ENCODE results near the gene FUOM. TPM values are rescaled to one million over a fixed set of nuclear protein-coding genes. Genes with fewer than 3 reads are reported as not detected.

FUOM gene
- total RNA-seq, 1 donor from 2014 or later = 20.4 TPM

DNA sequence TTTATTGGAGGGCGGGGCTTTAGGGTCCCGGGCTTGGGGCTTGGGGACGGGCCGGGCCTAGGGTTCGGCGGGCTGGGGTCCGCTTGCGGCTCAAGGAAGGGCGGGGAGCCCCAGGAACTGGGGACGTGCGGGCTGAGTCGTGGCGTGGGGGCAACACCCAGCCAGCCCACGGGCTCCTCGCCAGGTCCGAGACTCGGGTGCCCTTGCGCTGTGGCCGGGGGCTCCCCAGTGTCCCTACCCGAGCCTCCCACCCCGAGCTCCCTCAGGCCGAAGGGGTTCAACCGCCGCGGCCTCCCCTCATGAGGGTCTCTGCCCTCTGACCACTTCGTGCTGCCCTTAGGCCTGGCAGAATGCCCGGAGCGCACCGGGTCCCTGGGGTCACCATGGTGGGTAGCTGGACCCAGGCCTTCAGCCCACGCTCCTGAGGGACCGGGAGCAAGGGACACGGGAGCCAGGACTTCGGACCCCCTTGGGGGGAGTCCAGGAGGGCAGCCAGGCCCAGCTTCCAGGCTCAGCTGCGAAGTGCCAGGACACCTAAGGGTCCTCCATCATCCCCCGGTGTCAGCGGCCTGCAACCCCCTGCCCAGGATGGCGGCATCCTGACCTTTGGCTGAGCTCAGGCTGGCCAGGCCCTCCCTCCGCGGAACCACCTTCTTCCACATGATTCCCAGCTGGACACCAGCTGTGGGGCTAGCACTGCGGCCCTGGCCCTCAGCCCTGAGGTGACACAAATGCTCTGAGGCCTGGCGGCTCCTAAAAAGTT lies 524 bp upstream of the FUOM start:
- peaks cover 10% of the 10 kb centered on the region for H3K36me3 Mint-ChIP-seq
- no peak overlapping the region for H3K27ac Mint-ChIP-seq
- no peaks in the 10 kb centered on the region for H3K9me3 Mint-ChIP-seq
- H3K4me3 Mint-ChIP-seq = peak overlapping the region; percentile 45
- H3K27me3 Mint-ChIP-seq = no peaks in the 10 kb centered on the region
- TF ChIP-seq, protein P1, sequence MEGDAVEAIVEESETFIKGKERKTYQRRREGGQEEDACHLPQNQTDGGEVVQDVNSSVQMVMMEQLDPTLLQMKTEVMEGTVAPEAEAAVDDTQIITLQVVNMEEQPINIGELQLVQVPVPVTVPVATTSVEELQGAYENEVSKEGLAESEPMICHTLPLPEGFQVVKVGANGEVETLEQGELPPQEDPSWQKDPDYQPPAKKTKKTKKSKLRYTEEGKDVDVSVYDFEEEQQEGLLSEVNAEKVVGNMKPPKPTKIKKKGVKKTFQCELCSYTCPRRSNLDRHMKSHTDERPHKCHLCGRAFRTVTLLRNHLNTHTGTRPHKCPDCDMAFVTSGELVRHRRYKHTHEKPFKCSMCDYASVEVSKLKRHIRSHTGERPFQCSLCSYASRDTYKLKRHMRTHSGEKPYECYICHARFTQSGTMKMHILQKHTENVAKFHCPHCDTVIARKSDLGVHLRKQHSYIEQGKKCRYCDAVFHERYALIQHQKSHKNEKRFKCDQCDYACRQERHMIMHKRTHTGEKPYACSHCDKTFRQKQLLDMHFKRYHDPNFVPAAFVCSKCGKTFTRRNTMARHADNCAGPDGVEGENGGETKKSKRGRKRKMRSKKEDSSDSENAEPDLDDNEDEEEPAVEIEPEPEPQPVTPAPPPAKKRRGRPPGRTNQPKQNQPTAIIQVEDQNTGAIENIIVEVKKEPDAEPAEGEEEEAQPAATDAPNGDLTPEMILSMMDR (conservative IDR thresholded peaks at IDR 0.05) = no peak
- peaks cover 10% of the 10 kb centered on the region for H3K4me1 Mint-ChIP-seq (ENCODE audit: unreplicated experiment)
- no peak for DNase-seq (ENCODE audit: extremely low spot score, unreplicated experiment)

DNA sequence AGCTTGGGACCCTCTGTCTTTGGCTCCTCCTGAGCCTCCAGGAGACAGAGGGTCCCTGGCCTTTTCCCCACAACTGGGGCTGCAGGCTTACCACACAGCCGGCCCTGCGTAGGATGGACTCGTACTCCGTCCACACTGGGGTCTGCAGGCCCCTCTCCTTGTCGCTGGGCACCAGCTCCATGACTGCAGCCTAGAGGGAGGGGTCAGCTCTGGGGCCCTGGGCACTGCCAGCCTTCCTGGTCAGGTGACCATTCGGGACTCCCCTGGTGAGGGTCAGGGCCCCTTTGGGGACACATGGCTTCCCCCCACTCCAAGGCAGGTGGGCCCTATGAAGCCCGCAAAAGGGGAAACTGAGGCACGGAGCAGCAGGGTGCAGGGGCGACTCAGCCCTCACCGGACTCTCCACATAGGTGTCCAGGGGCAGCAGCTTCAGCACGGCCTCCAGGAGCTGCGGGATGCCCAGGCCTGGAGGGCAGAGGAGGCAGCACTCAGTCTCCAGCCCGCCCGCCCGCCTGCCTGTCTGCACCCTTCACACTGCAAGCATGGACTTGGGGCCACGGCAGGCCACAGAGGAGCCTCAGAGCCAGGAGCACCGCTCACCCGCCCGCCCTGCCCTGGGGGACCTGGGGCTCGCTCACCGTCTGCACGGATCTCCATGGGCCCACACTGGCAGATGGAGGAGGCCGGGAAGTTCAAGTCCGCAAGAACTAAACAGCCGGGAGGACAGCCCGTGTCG lies 1.1 kb downstream of the FUOM start:
- TF ChIP-seq, protein P1 (conservative IDR thresholded peaks at IDR 0.05) = no peak
- H3K27ac Mint-ChIP-seq = no peak overlapping the region
- H3K9me3 Mint-ChIP-seq = no peaks in the 10 kb centered on the region
- peak overlapping the region; percentile 82 for H3K4me3 Mint-ChIP-seq
- H3K27me3 Mint-ChIP-seq = no peaks in the 10 kb centered on the region
- peaks cover 10% of the 10 kb centered on the region for H3K4me1 Mint-ChIP-seq (ENCODE audit: unreplicated experiment)
- peaks cover 4% of the 10 kb centered on the region for H3K36me3 Mint-ChIP-seq
- DNase-seq (ENCODE audit: extremely low spot score, unreplicated experiment) = no peak

DNA sequence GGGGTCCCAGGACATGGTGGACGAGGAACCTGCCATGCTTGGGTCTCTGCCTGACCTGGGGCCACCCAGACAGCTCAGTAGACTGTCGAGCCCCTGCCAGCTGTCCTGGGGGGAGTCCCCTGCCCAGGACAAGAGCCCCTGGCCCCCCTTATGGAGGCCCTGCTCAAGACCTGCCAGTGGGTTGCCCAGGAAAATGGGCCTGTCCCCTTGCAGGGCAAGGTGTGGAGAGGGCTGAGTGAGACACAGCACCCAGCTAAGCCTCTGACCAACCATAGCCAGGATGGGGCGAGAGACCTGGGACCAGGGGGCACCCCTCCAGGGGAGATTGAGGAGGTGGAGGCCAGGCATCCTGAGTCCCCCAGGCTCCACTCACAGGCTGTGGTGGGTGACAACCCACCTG lies 1.8 kb downstream of the FUOM start:
- H3K27ac Mint-ChIP-seq = no peak overlapping the region
- TF ChIP-seq, protein P1 (conservative IDR thresholded peaks at IDR 0.05) = no peak

DNA sequence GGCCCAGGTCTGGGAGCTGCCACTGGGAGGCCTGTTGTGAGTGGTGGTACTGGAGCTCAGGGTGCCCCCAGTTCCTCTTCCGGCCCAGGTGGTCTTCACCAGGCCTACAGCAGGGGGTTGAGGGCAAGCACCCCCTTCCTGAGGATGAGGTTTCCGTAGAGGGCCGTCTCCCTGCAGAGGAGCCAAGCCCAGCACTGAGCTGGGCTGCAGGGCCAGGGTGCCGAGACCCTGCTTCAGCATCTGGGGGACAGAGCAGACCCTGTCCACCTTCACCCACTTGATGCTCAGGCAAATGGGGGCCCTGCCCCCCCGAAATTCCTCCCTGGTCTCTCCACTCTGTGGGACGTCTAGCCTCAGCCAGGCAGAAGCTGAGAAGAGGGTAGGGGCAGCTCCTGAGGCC lies 2.6 kb downstream of the FUOM start:
- H3K27me3 Mint-ChIP-seq = no peaks in the 10 kb centered on the region
- H3K4me1 Mint-ChIP-seq (ENCODE audit: unreplicated experiment) = peaks cover 6% of the 10 kb centered on the region
- H3K9me3 Mint-ChIP-seq = no peaks in the 10 kb centered on the region
- no peaks in the 10 kb centered on the region for H3K36me3 Mint-ChIP-seq
- H3K27ac Mint-ChIP-seq = no peak overlapping the region
- DNase-seq (ENCODE audit: extremely low spot score, unreplicated experiment) = no peak
- TF ChIP-seq, protein P1 (conservative IDR thresholded peaks at IDR 0.05) = no peak
- no peak overlapping the region for H3K4me3 Mint-ChIP-seq

More for the DNA sequence above, 1.8 kb downstream of the FUOM start:
- Mint-ChIP-seq H3K4me3 (peak overlapping the region; percentile 54), H3K4me1 (ENCODE audit: unreplicated experiment) (peaks cover 10% of the 10 kb centered on the region), H3K27me3 (no peaks in the 10 kb centered on the region), H3K36me3 (no peaks in the 10 kb centered on the region), H3K9me3 (no peaks in the 10 kb centered on the region)
- no peak for DNase-seq (ENCODE audit: extremely low spot score, unreplicated experiment)

DNA sequence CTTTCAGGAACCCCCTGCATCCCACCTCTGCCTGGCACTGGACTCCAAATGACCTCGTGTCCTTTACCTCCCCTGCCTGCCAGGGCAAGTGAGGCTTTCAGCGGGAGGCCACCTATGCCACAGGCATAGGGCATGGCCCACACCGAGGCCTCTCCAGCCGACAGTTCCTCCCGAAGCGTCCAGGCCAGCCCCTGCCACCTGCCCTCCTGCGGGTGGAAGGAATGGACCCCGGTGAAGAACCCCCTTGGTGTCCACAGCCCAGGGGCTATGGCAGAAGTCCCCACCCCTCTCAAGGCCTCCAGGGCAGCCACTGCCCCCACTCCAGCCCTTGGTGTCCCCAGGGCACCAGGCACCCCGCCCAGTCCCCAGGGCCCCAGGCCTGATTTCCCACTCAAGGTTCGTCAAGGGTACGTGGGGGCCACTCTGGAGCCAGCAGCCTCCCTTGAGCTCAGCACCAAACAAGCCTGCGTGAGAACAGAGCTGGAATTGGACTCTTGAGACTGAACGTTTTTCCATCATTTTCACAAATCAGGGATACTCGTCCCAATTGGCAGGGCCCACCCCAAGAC lies 3.1 kb downstream of the FUOM start:
- Mint-ChIP-seq H3K9me3 (no peaks in the 10 kb centered on the region), H3K27ac (no peak overlapping the region), H3K27me3 (no peaks in the 10 kb centered on the region), H3K36me3 (no peaks in the 10 kb centered on the region), H3K4me3 (no peak overlapping the region), H3K4me1 (ENCODE audit: unreplicated experiment) (peaks cover 1% of the 10 kb centered on the region)
- TF ChIP-seq, protein P1 (conservative IDR thresholded peaks at IDR 0.05) = no peak
- DNase-seq (ENCODE audit: extremely low spot score, unreplicated experiment) = no peak

All from type B pancreatic cell (in vitro differentiated cells).